GM15510 (cell line): Measurements from ENCODE around the gene PON3.

Experiments
- POLR2A ChIP-seq: IDR thresholded peaks from 3 replicates; pipeline ENCODE4 v1.6.1; 2011; ENCODE audit warnings: borderline replicate concordance; ENCODE audit not compliant: insufficient read length; ENCODE audit errors: extremely low read depth

PON3 gene

DNA sequence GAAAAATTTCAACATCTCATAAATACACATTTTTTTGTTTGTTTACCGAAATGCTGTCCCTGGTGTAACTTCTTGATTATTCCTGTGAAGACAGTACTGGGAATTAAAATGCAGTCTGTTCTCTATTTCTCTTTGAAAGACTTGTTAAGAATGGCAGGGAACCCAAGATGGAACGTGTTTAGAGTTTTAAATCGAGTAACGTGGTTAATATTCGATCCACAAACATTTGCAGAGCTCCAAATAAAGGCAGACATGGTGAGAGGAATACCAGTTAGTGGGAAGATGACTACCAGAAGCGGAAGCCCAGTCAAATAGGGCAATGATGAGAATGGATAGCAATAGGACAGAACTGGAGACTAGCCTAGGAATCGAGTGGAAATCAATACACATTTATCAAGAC is 6.7 kb downstream of the PON3 start:
- TF ChIP-seq POLR2A, result no peak

DNA sequence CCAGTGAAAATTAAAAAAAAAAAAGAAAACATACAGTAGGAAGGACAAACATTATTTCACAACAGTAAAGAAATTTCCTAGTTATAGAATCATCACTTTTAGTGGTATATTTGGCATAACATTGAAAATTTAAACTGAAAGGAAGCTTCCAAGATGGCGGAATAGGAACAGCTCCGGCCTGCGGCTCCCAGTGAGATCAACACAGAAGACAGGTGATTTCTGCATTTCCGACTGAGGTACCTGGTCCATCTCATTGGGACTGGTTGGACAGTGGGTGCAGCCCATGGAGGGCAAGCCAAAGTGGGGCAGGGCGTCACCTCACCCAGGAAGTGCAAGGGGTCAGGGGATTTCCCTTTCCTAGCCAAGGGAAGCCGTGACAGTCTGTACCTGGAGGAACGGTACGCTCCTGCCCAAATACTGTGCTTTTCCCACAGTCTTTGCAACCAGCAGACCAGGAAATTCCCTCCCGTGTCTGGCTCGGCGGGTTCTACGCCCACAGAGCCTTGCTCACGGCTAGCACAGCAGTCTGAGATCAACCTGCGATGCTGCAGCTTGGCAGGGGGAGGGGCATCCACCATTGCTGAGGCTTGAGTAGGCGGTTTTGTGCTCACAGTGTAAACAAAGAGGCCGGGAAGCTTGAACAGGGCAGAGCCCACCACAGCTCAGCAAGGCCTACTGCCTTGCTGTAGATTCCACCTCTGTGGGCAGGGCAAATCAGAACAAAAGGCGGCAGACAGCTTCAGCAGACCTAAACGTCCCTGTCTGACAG is 19.4 kb downstream of the PON3 start:
- no peak for TF ChIP-seq POLR2A

GRCh38 chr7:95375591-95376257 is 20.5 kb downstream of the PON3 start:
- TF ChIP-seq POLR2A, result no peak

DNA sequence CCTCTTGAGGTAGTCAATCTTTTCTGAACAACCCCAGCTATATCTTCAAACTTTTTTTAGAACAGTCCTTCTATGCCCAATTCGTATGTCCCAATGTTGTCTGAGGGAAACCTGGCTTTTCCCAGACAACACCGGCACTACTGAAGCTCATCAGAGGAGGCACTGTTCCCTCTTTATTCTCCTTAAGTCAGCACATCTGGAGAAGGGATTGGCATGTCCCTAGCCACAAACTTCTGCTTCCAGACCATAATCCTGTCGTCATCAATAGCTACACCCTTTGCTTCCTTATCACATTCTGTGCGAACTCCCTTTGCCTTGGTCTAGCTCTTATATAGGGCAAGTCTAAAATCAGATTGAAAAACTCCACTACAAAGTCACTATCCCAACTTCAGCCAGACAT is 22.9 kb downstream of the PON3 start:
- no peak for TF ChIP-seq POLR2A

DNA sequence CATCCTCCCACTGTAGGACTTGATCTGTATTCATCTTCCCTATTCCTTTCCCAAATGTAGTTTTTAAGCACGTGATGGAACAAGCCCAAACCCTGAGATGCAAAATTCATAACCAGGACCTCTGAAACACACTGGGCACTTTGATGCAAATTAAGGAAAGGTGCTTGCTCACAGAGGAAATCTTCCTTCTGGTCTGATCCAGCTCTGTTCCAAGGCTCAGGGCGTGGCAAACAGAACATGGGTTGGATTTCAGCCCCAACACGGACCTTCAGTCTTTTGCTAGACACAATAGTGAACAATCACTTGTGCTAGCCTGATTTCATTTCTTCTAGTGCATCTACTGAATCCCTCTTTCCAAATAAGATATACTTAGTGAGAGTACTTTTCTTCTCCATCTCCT is 27.9 kb downstream of the PON3 start:
- no peak for TF ChIP-seq POLR2A

DNA sequence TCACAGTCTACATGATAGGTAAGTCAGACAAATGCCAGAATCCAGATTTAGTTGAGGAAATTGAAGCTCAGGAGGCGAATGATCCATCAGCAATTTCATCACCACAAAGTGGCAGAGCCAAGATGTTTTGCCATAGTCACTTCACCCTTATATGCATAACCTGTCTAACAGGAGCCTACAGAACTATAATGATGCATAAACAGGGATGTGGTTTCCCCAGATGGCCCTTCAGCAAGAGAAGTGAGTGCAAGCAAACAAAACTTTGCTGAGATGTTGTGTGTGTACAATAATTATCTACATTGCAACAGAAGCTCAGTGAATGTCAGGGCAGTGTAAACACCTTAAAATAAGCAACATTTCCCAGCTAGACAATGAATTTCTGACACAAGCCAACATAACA is 28.6 kb downstream of the PON3 start:
- TF ChIP-seq POLR2A, result no peak

- no peak for TF ChIP-seq POLR2A
These were observed 31.0 kb downstream of the PON3 start for GRCh38 chr7:95365151-95365550.

DNA sequence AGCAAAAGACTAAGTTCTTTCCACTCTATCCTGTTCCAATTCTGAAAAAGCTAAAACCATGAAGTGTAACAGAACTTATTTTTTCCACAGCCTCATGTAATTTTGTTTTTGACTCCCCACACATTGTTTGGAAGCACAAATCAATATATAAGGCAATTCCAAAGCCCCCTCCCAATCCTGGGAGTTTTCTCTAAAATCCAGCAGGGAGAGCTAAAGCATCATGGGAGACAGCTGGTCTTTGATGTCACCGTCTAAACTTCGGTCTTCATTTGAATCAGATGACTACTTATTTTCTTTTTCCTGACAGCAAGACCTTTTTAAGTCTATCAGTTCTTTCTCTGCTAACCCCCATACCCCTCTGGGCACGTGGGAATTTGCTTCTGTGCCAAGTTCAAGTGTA is 38.6 kb downstream of the PON3 start:
- TF ChIP-seq POLR2A, result no peak

- TF ChIP-seq POLR2A, result no peak
These were observed 53.4 kb downstream of the PON3 start for GRCh38 chr7:95342642-95343307.

DNA sequence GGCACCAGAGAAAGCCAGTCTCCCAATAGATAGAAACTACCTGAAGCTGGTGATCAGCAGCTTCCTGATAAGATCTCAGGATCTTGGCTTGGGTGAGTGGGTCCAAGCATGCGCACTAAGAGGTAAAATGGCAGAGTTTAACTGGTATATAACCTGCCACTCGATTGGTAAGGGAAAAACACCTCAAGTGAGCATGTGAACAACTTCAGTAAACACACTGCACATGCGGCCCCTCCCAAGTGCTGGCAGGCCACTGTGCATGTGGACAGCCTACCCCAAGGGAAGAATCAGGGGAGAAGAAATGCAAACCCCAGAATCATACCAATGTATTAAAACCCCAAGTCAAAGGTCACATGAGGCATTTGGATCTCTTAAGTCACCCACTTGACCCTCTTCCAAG is 54.1 kb downstream of the PON3 start:
- no peak for TF ChIP-seq POLR2A

DNA sequence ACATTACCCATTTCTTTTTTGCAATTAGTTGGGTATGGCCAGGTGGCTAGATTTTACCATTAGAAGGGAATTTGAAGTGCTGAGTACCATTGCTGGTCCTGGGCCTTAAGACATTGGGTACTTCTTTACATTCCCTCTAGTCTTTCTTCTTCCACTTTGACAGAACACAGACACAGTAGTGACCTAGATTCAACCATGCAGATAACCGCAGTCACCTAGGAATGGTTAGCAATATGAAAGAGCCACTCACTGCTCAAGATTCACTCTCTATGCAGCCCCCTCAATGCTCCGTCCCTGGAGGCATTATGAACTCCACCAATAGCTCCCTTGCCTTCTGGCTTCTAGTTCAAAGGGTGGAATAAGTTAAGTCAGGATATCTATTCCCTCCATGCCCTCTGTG is 55.7 kb downstream of the PON3 start:
- no peak for TF ChIP-seq POLR2A

GRCh38 chr7:95338832-95339231 is 57.3 kb downstream of the PON3 start:
- TF ChIP-seq POLR2A, result no peak

DNA sequence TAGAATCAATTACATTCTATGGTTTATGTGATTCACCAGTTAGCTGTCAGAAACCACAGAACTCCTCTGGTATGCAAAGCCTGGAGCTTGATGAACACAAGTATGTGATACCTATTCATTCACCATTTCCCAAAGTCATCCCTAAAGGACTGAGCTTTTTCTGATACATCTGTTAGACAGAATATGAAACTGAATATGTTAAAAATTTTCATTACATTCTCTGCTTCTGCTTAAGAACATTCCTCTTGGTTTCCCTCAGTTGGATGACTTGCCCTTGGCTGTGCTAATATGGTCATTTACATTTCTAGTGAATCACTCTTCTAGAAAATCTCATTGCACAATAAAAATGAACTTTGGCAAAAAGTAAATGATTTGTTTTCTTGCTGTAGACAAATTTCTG is 61.1 kb downstream of the PON3 start:
- TF ChIP-seq POLR2A, result no peak

DNA sequence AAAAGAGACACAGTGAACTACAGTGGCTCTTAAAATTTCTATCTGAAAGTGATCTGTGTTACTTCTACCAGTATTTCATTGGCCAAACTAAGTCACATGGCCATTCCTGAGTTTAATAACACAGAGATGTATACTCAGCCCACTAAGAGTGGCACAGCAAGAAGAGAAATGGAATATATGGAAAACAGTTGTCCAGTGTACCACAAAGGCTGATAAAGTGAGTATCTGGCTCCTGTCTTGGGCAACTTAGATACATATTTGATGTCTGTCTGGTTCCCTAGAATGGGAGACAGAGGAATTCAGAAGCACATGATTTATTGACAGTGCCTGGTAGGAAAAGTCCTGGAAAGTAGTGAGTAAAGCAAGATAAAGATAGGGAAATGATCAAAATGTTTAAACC is 61.7 kb downstream of the PON3 start:
- no peak for TF ChIP-seq POLR2A

DNA sequence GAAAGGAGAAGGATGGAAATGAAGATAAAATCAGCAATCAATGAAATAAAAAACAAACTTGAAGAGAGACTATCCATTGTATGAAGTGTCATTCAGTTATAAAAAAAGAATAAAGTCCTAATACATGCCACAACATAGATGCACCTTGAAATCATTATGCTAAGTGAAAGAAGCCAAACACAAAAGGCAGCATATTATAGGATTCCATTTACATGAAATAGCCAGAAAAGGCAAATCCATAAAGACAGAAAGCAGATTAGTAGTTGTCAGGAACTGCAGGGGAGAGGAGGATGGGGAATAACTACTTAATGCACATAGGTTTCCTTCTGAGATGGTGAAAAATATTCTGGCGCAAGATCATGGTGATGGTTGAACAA is 65.2 kb downstream of the PON3 start:
- no peak for TF ChIP-seq POLR2A
